ENCODE data around the gene SETX.

- TF ChIP-seq POLR2A (IDR thresholded peaks at IDR 0.05; ENCODE audit: low read depth, low read length) (no peak), TAF1 (IDR thresholded peaks at IDR 0.05; ENCODE audit: low read depth, low read length) (no peak), POLR2AphosphoS5 (IDR thresholded peaks at IDR 0.05; ENCODE audit: low read depth, low read length) (no peak), SPI1 (IDR thresholded peaks at IDR 0.05; ENCODE audit: low read depth, low read length) (no peak), POU2F2 (IDR thresholded peaks at IDR 0.05; ENCODE audit: low read depth, low read length) (no peak)
Measured at GRCh38 chr9:132293145-132293721, 61.6 kb downstream of the SETX start.

Data from GM12891 (cell line).